ENCODE data around the gene MDM2.

DNA sequence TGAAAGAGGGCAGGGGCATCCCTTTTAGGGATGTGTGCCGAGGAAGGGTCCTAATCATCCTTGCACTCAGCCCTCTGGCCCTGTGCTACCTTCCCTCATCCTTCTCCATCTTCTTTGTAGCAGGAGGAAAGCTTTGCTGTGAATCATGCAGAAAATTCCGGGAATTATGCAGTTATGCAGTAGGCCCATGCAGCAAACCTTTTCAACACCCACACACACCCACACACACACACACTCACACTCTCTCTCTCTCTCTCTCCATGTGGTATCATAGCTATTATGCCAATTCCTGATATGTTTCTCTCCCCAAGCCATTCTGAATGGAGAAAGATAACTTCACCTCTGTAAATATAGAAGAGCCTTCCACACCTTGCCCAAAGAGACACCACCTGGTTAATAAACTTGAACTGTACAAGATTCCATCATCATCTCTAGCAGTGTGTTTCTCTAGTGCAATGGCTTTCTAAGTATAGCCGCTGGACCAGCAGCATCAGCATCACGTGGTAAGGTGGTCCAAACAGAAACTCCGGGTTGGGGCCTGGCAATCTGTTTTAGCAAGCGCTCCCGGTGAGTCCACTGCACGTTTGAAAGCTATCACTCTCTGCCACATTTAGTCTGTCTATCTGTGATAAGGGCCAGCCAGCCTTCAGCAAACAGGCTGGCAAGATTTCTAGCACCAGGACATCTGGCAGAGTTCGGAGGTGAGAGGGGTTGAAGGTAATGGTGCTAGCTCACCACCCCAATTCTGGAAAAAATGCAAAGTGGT lies 57.6 kb downstream of the MDM2 start:
- TF ChIP-seq, protein P1, sequence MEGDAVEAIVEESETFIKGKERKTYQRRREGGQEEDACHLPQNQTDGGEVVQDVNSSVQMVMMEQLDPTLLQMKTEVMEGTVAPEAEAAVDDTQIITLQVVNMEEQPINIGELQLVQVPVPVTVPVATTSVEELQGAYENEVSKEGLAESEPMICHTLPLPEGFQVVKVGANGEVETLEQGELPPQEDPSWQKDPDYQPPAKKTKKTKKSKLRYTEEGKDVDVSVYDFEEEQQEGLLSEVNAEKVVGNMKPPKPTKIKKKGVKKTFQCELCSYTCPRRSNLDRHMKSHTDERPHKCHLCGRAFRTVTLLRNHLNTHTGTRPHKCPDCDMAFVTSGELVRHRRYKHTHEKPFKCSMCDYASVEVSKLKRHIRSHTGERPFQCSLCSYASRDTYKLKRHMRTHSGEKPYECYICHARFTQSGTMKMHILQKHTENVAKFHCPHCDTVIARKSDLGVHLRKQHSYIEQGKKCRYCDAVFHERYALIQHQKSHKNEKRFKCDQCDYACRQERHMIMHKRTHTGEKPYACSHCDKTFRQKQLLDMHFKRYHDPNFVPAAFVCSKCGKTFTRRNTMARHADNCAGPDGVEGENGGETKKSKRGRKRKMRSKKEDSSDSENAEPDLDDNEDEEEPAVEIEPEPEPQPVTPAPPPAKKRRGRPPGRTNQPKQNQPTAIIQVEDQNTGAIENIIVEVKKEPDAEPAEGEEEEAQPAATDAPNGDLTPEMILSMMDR (conservative IDR thresholded peaks at IDR 0.05; ENCODE audit: low read length) = no peak
- no peak for TF ChIP-seq EZH2phosphoT487 (IDR thresholded peaks at IDR 0.05; ENCODE audit: borderline replicate concordance, low read depth, low read length)

All from OCI-LY7 (cell line).